Neural progenitor cell (in vitro differentiated cells): ENCODE measurements around the gene FKBP15.

ENCODE experiments used
- CTCF ChIP-seq: fragments of 200-600 bp; sonication (generic); IDR thresholded peaks from 2 replicates; pipeline ENCODE4 v1.5.1; 2017; ENCODE audit warnings: antibody characterized with exemption, mild to moderate bottlenecking
- EZH2 ChIP-seq: fragments of 200-600 bp; sonication (generic); IDR thresholded peaks from 2 replicates; pipeline ENCODE4 v1.6.1; 2017; ENCODE audit warnings: antibody characterized with exemption, mild to moderate bottlenecking, moderate library complexity

- TF ChIP-seq CTCF (no peak), EZH2 (no peak)
Observed at GRCh38 chr9:113179839-113180238, 41.2 kb downstream of the FKBP15 start.
